ENCODE measurements around the gene TNPO1. TPM values are rescaled to one million over a fixed set of nuclear protein-coding genes. Genes with fewer than 3 reads are reported as not detected.

The TNPO1 gene
- total and polyA plus RNA-seq, 2 of the 13 experiments (the other 11 are each of a cell fraction or from before 2014, with no cell fraction given) = 26.7 to 123 TPM

- TF ChIP-seq ZNF329 (CRISPR knock-in tag; IDR thresholded peaks at IDR 0.05; ENCODE audit: low read depth) (0 out of 2 replicates have a peak, but pooled peaks have one; percentile 66), CENPT (CRISPR knock-in tag; IDR thresholded peaks at IDR 0.05; ENCODE audit: low read depth) (no peak), ZNF503 (CRISPR knock-in tag; IDR thresholded peaks at IDR 0.05) (peak; percentile 55; the same call in 1 of the 2 replicates), MED1 (CRISPR knock-in tag; IDR thresholded peaks at IDR 0.05) (0 out of 2 replicates have a peak, but pooled peaks have one; percentile 19), ZNF782 (CRISPR knock-in tag; IDR thresholded peaks at IDR 0.05; ENCODE audit: borderline replicate concordance) (0 out of 2 replicates have a peak, but pooled peaks have one; percentile 19), JUND (CRISPR knock-in tag; IDR thresholded peaks at IDR 0.05) (no peak), SRF (IDR thresholded peaks at IDR 0.05; ENCODE audit: low read depth, low read length) (no peak), NFE2L1 (CRISPR knock-in tag; IDR thresholded peaks at IDR 0.05; ENCODE audit: borderline replicate concordance) (no peak), HMGA1 (CRISPR knock-in tag; conservative IDR thresholded peaks at IDR 0.05) (no peak), ZNF780A (CRISPR knock-in tag; IDR thresholded peaks at IDR 0.05) (no peak), TIGD3 (CRISPR knock-in tag; IDR thresholded peaks at IDR 0.05; ENCODE audit: borderline replicate concordance) (no peak; the same call in 1 of the 2 replicates), ZNF891 (CRISPR knock-in tag; IDR thresholded peaks at IDR 0.05) (peak; percentile 77), ZBTB34 (CRISPR knock-in tag; IDR thresholded peaks at IDR 0.05) (peak; percentile 42; the same call in 1 of the 2 replicates), BHLHE40 (IDR thresholded peaks at IDR 0.05; ENCODE audit: low read length) (0 out of 2 replicates have a peak, but pooled peaks have one; percentile 3), ZNF800 (CRISPR knock-in tag; IDR thresholded peaks at IDR 0.05) (peak; percentile 85; the same call in 1 of the 2 replicates), ATM (IDR thresholded peaks at IDR 0.05; ENCODE audit: borderline replicate concordance) (no peak), FOXK1 (CRISPR knock-in tag; IDR thresholded peaks at IDR 0.05; ENCODE audit: borderline replicate concordance, low read depth) (peak; percentile 10; the same call in 1 of the 2 replicates), HES4 (CRISPR knock-in tag; IDR thresholded peaks at IDR 0.05; ENCODE audit: borderline replicate concordance) (0 out of 2 replicates have a peak, but pooled peaks have one; percentile 42), ZNF672 (CRISPR knock-in tag; IDR thresholded peaks at IDR 0.05) (no peak), ZNF335 (CRISPR knock-in tag; IDR thresholded peaks at IDR 0.05) (0 out of 2 replicates have a peak, but pooled peaks have one; percentile 56), MXD1 (CRISPR knock-in tag; IDR thresholded peaks at IDR 0.05) (peak; percentile 47; the same call in 1 of the 2 replicates), CREBL2 (CRISPR knock-in tag; IDR thresholded peaks at IDR 0.05; ENCODE audit: borderline replicate concordance) (no peak)
Observed at GRCh38 chr5:72816284-72817075, at the start of gene TNPO1 (continued).
